ENCODE data around the gene PCDHGC5.

- TF ChIP-seq CTCF (IDR thresholded peaks at IDR 0.05) (no peak), EZH2phosphoT487 (IDR thresholded peaks at IDR 0.05) (peak; percentile 43), EZH2 (IDR thresholded peaks at IDR 0.05) (no peak)
Measured at GRCh38 chr5:141491323-141492167, 2.7 kb downstream of the PCDHGC5 start.

Data from neural progenitor cell (in vitro differentiated cells).